HCT116 (cell line): ENCODE results near the gene DDR2. TPM values are rescaled to one million over a fixed set of nuclear protein-coding genes. Genes with fewer than 3 reads are reported as not detected.
"Not testable (repeated sequence)": the region's sequence is repeated elsewhere in the genome, so short reads cannot be mapped to it uniquely, and the experiment has no call there.

Experiments used
- ATAC-seq: fragments of 200-7000 bp; cut with Tn5 transposase; 2 replicates; pipeline ENCODE4 v1.9.1; 2020; ENCODE audit warnings: mild to moderate bottlenecking, moderate library complexity
- BruUV-seq: library from RNA; stranded (reverse); fragments of 400-500 nt; replicated peaks from 2 replicates; lab custom pipeline; 2021; lab: Mats Ljungman, UMichigan
- CTCF ChIA-PET: fragments of 300-600 bp; sonication (Branson Sonifier 250); formaldehyde crosslinking; loops from one replicate; lab custom pipeline; 2021; ENCODE audit warnings: antibody characterized with exemption; lab: Charles Lee
- POLR2A ChIA-PET: fragments of 300-600, 350-600 bp; sonication (Branson Sonifier 250); formaldehyde crosslinking; loops from one replicate; lab custom pipeline; 2021; ENCODE audit warnings: antibody characterized with exemption; lab: Charles Lee
- RAD21 ChIA-PET, 2 experiments: fragments of 300-600 bp; sonication (Branson Sonifier 250); formaldehyde crosslinking; loops; one replicate each; lab custom pipeline; 2023; ENCODE audit warnings: low total read pairs in 2 of 2; ENCODE audit not compliant: uncharacterized antibody in 2 of 2, unreplicated experiment in 2 of 2, low non-redundant PET in 1 of 2; lab: Charles Lee
- DNase-seq: peaks from one replicate; pipeline ENCODE4 v3.0.0-alpha.2; 2010; ENCODE audit warnings: low read depth, low spot score
- H2AFZ ChIP-seq: fragments of 200-600 bp; shearing (Covaris generic), sonication (generic); 2 replicates; pipeline ENCODE4 v1.6.1; 2017; ENCODE audit warnings: low read depth, mixed run types, mixed read lengths, antibody characterized with exemption, low read length; ENCODE audit not compliant: poor library complexity, severe bottlenecking
- H3K27ac ChIP-seq: 2 replicates; pipeline ENCODE4 v1.5.1; 2012; ENCODE audit warnings: low read depth, low read length
- H3K27me3 ChIP-seq: fragments of 200-600 bp; sonication (generic); 2 replicates; pipeline ENCODE4 v1.6.1; 2016; ENCODE audit warnings: mixed run types, low read length, mixed read lengths; ENCODE audit not compliant: insufficient read depth
- H3K36me3 ChIP-seq, 2 experiments: fragments of 200-500 bp in 1 of 2; fragments of 200-600 bp in 1 of 2; sonication (Bioruptor generic) in 1 of 2; sonication (generic) in 1 of 2; 2 replicates each; pipeline versions ENCODE4 v1.5.1 to v1.6.1; 2014 to 2016; ENCODE audit warnings: low read length in 2 of 2, inconsistent platforms in 1 of 2, mixed read lengths in 1 of 2, mixed run types in 1 of 2; ENCODE audit not compliant: insufficient read depth in 2 of 2, control insufficient read depth in 1 of 2
- H3K4me1 ChIP-seq, 2 experiments: fragments of 200-600 bp in 1 of 2; sonication (generic) in 1 of 2; 2 replicates each; pipeline versions ENCODE4 v1.5.1 to v1.6.1; 2012 to 2017; ENCODE audit warnings: low read length in 2 of 2, inconsistent platforms in 1 of 2, mild to moderate bottlenecking in 1 of 2, mixed read lengths in 1 of 2, mixed run types in 1 of 2, moderate library complexity in 1 of 2; ENCODE audit not compliant: insufficient read depth in 2 of 2, control insufficient read depth in 1 of 2
- H3K4me2 ChIP-seq: fragments of 200-600 bp; sonication (generic); 2 replicates; pipeline ENCODE4 v1.6.1; 2017; ENCODE audit warnings: mixed run types, low read length, mixed read lengths
- H3K4me3 ChIP-seq, 2 experiments: fragments of 200-600 bp in 1 of 2; sonication (generic) in 1 of 2; replicated peaks in 1 of 2; 2 replicates each; pipeline ENCODE4 v1.5.1; 2011 to 2016; ENCODE audit warnings: low read length in 2 of 2, control low read depth in 1 of 2, low read depth in 1 of 2, mild to moderate bottlenecking in 1 of 2, mixed read lengths in 1 of 2, mixed run types in 1 of 2
- H3K79me2 ChIP-seq: fragments of 200-600 bp; sonication (generic); 2 replicates; pipeline ENCODE4 v1.6.1; 2017; ENCODE audit warnings: mild to moderate bottlenecking, mixed run types, low read length, moderate library complexity, mixed read lengths; ENCODE audit not compliant: insufficient read depth
- H3K9ac ChIP-seq: fragments of 200-600 bp; sonication (generic); 2 replicates; pipeline ENCODE4 v1.6.1; 2016; ENCODE audit warnings: low read length, mixed read lengths
- H3K9me2 ChIP-seq: fragments of 200-600 bp; sonication (generic), shearing (Covaris generic); 2 replicates; pipeline ENCODE4 v1.6.1; 2017; ENCODE audit warnings: mixed run types, mild to moderate bottlenecking, moderate library complexity; ENCODE audit not compliant: insufficient read depth
- H3K9me3 ChIP-seq, 2 experiments: fragments of 200-500 bp in 1 of 2; fragments of 200-600 bp in 1 of 2; sonication (Bioruptor generic) in 1 of 2; sonication (generic) in 1 of 2; 2 replicates each; pipeline ENCODE4 v1.6.1; 2014 to 2017; ENCODE audit warnings: low read length in 2 of 2, mixed read lengths in 2 of 2, inconsistent platforms in 1 of 2, low read depth in 1 of 2, mild to moderate bottlenecking in 1 of 2, mixed run types in 1 of 2, moderate library complexity in 1 of 2; ENCODE audit not compliant: control insufficient read depth in 1 of 2, insufficient read depth in 1 of 2
- H4K20me1 ChIP-seq: fragments of 200-600 bp; sonication (generic), shearing (Covaris generic); 2 replicates; pipeline ENCODE4 v1.6.1; 2017; ENCODE audit warnings: mixed run types, mild to moderate bottlenecking, moderate library complexity; ENCODE audit not compliant: insufficient read depth
- CEBPB ChIP-seq: IDR thresholded peaks from 2 replicates; pipeline ENCODE4 v1.6.1; 2012; ENCODE audit warnings: low read depth
- ELF1 ChIP-seq: IDR thresholded peaks from 2 replicates; pipeline ENCODE4 v1.6.1; 2012; ENCODE audit warnings: low read depth, borderline replicate concordance
- JUND ChIP-seq: IDR thresholded peaks from 2 replicates; pipeline ENCODE4 v1.6.1; 2012
- RAD21 ChIP-seq: IDR thresholded peaks from 2 replicates; pipeline ENCODE4 v1.6.1; 2012; ENCODE audit warnings: low read depth, mild to moderate bottlenecking
- SRF ChIP-seq: IDR thresholded peaks from 2 replicates; pipeline ENCODE4 v1.6.1; 2012; ENCODE audit warnings: low read depth
- intact Hi-C: fragments of 100-400 bp; cut with micrococcal nuclease; formaldehyde crosslinking; loops from 2 replicates; pipeline ENCODE4 v1.10.0; 2022
- total RNA-seq: library from RNA; stranded (reverse); gene quantifications from one replicate; pipeline ENCODE4 v1.2.1, GENCODE V29; 2021; ENCODE audit not compliant: unreplicated experiment

DDR2 gene
- total RNA-seq, 1 experiment from 2014 or later, result 0.84 TPM

GRCh38 chr1:162596514-162597170 is 35.6 kb upstream of the DDR2 start:
- Histone ChIP-seq H4K20me1 (no peaks in the 10 kb centered on the region), H3K9ac (no peak overlapping the region), H3K9me2 (no peaks in the 10 kb centered on the region), H3K36me3 (peaks cover 0 to 17% of the 10 kb centered on the region in 2 experiments; a peak in 3 of 4 replicates), H3K4me3 (no peak overlapping the region), H3K27ac (no peak overlapping the region), H3K9me3 (no peaks in the 10 kb centered on the region), H3K79me2 (no peaks in the 10 kb centered on the region), H3K4me1 (no peaks in the 10 kb centered on the region), H2AFZ (no peak overlapping the region), H3K27me3 (no peaks in the 10 kb centered on the region), H3K4me2 (no peak overlapping the region)
- DNase-seq (no peak), ATAC-seq (no peak)
- ChIA-PET CTCF (no interaction called here), RAD21 (no interaction called here), POLR2A (no interaction called here)
- BruUV-seq, result no TSS peak
- intact Hi-C loops, result no loop called here
- TF ChIP-seq ELF1, result no peak
- TF ChIP-seq RAD21, result no peak

- BruUV-seq, result no TSS peak
- no peak overlapping the region for H3K27ac ChIP-seq
- no peak overlapping the region for H3K4me3 ChIP-seq
- DNase-seq (no peak), ATAC-seq (no peak)
- RAD21 ChIA-PET, result no interaction called here
- H3K36me3 ChIP-seq, result 0 out of 4 replicates have a peak, but pooled peaks cover 0 to 14% of the 10 kb centered on the region in 2 experiments
- POLR2A ChIA-PET, result no interaction called here
- H3K27me3 ChIP-seq, result no peaks in the 10 kb centered on the region
- H3K4me1 ChIP-seq, result no peaks in the 10 kb centered on the region
- CTCF ChIA-PET, result interaction anchor here (1.1 kb wide), 1 partner anchor 201 kb away, joined by 3 read pairs; no protein-coding TSS in a partner anchor
- H4K20me1 ChIP-seq, result no peaks in the 10 kb centered on the region
- H3K9me2 ChIP-seq, result no peaks in the 10 kb centered on the region
- no peak overlapping the region for H3K9ac ChIP-seq
- no peak overlapping the region for H2AFZ ChIP-seq
- no peak for TF ChIP-seq JUND
- no peak for TF ChIP-seq CEBPB
- no peak for TF ChIP-seq SRF
- H3K4me2 ChIP-seq, result no peak overlapping the region
- no peaks in the 10 kb centered on the region for H3K9me3 ChIP-seq
- H3K79me2 ChIP-seq, result no peaks in the 10 kb centered on the region
- intact Hi-C loops, result no loop called here
These were observed 32.8 kb upstream of the DDR2 start for GRCh38 chr1:162599451-162599850.

- intact Hi-C loops, DNase-seq, ATAC-seq, H3K4me3 ChIP-seq, H3K4me2 ChIP-seq, H3K9ac ChIP-seq, H3K79me2 ChIP-seq, RAD21 ChIA-PET, H3K9me3 ChIP-seq, BruUV-seq, H3K4me1 ChIP-seq, H3K9me2 ChIP-seq, H3K27me3 ChIP-seq, H3K27ac ChIP-seq, POLR2A ChIA-PET, H2AFZ ChIP-seq, H4K20me1 ChIP-seq: not testable (repeated sequence)
- CTCF ChIA-PET, result interaction anchor here (1.6 kb wide), 1 partner anchor 9 kb away, joined by 3 read pairs; no protein-coding TSS in a partner anchor
- 0 out of 4 replicates have a peak, but pooled peaks cover 0 to 14% of the 10 kb centered on the region in 2 experiments for H3K36me3 ChIP-seq
These were observed 29.1 kb upstream of the DDR2 start for GRCh38 chr1:162603117-162603516.
